HG02588 (cell line): ENCODE data around the gene ABHD5.

Source experiments
- ATAC-seq: cut with Tn5 transposase; IDR thresholded peaks from one replicate; pipeline ENCODE4 v1.9.1; 2021; ENCODE audit warnings: mild to moderate bottlenecking, moderate library complexity; ENCODE audit not compliant: unreplicated experiment

Gene ABHD5

DNA sequence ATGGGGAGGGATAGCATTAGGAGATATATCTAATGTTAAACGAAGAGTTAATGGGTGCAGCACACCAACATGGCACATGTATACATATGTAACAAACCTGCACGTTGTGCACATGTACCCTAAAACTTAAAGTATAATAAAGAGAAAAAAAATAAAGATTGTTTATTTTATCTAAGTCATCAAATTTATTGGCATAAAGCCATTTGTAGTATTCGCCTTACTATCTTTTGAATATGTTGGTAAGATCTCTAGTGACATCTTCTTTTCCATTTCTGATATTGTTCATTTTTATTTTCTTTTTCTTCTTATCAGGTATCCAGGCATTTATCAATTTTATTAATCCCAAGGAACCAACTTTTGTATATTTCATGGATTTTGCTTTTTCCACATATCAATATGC lies 5.8 kb upstream of the ABHD5 start:
- no peak for ATAC-seq

DNA sequence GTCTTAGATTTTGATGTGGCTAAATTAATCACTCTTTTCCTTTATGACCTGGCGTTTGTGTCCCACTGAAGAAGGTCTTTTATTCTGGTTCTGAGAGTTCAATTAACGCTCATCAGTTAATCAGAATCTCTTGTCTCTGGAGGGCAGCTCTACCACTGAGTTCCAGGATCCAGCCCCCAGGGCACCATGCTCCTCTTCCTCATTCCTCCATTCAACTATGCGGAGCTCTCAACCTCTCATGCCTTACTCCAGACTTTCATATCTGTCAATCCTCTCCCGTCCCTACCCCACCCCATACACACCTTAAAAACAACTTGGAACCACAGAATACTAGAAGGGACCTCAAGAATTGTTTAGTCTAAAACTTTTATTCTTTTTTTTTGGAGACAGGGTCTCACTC lies 4.8 kb upstream of the ABHD5 start:
- ATAC-seq, result no peak

DNA sequence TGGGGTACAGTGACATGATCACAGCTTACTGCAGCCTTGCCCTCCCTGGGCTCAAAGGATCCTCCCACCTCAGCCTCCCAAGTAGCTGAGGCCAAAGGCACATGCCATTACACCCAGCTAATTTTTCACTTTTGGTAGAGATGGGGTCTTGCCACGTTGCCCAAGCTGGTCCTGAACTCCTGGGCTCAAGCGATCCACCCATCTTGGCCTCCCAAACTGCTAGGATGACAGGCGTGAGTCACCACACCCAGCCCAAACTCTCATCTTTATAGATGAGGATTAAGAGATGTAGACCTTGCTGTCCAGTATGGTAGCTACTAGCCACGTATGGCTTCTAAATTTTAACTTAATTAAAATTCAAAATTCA lies 4.4 kb upstream of the ABHD5 start:
- no peak for ATAC-seq

DNA sequence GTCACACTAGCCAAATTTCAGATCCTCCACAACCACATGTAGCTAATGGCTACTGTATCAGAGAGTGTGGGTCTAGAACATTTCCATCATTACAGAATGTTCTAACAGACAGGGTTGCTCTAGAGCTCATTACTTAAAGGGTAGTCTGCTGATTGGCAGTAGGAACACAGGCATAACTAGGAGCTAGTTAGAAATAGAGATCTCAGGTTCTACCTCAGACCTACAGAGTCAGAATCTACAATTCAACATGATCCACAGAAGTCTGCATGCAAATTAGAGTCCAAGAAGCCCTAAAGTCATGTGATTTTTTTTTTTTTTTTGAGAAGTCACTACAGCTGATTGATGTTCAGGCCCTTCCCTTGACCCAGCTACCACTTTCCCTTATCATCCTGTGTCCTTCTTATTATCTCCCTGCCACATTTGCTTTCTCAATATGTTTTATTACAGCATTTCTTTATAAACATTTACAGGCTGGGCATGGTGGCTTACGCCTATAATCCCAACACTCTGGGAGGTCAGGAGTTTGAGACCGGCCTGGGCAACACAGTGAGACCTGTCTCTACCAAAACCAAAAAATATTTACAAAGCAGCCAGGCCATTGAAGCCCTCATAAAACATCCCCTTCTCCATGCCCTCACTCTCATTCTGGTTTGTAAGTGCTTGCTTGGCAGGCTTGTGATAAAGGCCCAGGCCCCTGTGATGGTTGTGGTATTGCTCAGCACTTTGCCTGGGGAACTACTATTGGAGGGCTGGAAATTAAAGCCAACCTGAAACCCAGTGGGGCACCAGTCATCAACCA lies 3.8 kb upstream of the ABHD5 start:
- ATAC-seq, result no peak

DNA sequence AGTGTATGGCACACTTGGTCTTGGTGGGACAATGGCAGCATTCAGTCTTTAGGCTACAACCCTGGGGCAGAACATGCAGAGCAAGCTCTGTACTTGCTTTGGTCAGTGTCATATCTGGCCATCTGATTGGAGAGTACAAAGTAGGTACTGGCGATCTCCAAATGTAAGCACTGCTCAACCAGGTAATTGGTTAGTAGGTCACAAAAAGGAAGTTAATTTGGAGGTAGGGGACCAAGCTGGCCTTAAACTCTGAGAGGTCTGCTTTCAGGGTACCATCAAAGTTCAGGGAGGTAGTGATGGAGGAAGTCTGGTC lies 3.3 kb upstream of the ABHD5 start:
- no peak for ATAC-seq

DNA sequence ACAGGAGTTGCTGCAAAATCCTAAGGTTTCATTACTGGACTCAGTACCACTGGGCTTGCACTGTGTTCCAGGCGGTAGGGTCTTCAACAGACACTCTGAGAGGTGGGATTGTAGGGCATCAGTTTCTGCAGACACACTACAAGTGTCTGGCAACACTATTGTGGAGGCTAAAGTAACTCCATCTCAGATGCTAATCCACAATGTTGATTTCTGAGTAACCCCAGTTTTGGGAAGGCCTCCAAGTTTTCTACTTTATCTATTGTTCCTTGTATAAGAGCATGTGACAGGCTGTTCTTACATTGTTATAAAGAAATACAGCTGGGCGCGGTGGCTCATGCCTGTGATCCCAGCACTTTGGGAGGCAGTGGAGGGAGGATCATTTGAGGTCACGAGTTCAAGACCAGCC lies 2.5 kb upstream of the ABHD5 start:
- ATAC-seq, result no peak

DNA sequence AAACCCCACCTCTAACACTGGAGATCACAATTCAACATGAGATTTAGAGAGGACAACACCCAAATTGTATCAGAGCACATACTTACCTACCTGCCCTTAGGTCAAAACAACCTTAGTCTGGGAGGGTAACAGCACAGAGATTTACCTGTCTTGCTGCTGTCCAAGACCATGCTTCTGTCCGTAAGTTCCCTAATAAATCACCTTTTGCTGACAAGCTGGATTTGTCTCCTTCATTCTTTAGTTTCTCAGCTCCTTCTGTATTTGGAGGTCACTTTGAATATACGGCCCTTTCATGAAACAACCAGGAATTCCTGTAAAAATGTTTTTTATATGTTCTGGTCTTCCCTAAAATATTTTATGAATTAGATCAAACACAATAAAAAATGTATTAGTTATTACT lies 1.6 kb upstream of the ABHD5 start:
- ATAC-seq, result no peak

DNA sequence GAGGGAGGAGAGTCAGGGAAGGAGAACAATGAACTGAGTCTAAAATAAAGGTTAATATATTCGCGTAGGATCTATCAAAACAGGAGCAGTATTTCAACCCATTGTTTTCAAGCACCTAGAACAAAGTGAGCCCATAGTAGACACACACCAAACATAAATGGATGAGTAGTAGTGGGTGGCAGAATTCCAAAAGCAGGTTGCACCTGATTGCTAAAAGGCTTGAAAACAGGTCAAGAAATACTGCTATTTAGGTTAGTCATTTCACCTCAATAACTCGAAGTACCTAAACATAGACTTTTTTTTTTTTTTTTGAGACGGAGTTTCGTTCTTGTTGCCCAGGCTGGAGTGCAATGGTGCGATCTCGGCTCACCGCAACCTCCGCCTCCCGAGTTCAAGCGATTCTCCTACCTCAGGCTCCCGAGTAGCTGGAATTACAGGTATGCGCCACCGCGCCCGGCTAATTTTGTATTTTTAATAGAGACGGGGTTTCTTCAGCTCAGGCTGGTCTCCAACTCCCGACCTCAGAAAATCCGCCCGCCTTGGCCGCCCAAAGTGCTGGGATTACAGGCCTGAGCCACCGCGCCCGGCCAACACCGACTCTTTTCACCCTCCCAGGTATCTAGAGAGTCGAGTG lies 855 bp upstream of the ABHD5 start:
- ATAC-seq, result no peak

DNA sequence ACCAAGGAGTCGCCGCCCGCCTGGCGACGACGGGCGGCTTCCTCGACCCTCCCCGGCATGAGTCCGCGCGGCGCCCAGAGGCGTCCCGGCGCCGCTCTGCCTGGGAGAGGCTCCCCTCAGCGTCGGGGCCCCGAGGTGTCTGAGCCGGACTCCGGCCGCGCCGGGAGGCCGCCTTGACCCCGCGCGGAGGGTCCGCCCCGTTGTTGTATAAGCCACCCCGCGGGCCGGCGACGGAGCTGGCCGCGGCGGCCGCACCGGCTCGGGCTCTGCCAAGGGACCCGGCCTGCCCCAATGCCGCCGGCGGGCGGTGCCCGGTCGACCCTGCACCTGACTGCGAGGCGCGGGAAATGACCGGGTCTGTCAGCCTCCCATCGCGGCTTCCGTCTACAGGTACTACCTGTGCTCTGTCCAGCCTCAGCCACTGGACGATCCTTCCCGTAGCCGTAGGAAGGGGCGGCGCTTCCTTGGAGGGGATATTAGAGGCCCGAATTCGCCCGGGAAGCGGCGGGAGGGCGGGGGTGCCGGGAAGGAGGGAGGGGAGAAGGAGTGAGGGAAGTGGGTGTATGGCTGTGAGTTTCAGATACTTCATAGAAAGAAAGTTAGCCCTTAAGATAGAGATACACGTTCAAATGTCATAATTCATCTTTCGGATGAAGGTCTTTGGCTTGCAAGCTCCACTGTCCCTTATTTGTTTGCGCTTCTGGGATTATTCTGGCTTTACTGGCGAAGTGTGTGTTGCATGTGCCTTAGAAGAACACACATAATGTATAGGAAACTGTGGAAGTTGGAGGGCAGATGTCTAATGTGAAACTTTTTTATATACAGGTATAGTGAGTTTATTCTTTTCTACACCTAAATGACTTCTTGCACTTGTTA lies 620 bp downstream of the ABHD5 start:
- ATAC-seq, result peak; percentile 34

DNA sequence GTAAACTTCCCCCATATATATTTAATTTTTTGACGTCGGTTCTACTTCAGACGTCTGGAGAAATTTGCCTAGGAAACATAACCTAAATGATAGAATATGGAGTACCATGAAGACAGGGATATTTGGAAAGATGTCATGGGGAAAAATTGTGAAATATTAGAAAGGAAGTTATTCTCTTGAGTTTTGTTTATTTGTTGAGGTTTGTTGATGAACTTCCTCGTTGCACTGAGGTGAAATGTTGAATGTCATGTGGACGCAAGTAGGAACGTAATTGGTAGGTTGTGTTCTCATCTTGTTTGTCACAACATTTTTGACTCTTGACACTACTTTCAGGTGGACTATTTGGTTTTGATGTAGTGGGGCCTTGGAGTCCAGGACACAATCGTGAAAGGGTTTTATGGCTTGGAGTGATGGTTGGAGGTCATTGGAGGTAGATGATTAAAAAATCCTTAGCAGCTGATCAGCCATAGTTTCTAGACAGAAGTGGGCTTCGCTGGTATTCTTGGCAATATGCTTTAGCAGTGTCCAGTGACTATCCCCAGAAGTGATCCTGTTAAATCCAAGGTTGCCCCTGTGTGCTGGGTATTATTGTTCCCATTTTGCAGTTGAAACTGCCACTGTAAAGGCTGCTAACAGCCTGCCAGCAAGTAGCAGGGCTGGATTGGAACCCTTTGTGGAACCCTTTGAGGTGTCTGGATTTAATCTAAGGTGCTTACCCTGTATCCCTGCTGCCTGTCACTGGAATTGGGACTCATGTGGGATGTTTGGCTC lies 1.5 kb downstream of the ABHD5 start:
- no peak for ATAC-seq

DNA sequence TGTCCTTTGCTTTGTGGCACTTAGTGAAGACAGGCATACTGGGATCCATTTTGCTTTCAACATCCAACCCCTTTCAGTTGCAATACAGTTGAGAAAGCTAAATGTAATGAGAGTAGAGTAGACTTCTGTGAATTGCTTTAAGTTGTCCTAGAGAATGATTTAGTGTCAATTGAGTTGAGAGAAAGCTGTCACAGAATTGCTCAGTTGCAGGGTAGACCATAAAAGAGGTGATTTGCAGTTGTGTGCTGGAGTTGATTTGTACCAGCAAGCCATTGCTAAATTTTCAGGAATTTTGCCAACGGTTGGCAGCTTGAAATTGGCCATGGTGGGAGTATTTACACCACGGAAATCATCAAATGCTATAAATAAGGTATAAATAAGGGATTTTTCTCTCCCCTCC lies 2.2 kb downstream of the ABHD5 start:
- no peak for ATAC-seq

DNA sequence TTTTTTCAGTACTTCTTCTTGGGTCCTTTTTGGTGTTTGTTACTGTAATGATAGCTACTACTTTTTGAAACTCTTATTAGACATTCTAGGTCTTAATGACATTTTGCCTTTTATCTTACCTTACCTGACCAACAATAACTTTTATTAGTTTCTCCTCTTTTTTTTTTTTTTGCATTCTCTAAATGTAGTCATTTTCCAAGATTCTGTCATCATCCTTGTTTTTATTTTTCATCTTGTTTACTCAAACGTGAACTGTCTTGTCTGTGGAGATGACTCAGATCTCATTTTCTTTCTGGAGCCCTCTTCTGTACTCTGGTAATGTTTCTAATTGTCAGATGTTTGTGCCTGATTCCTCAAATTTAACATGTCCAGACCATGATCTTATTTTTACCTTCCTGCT lies 2.9 kb downstream of the ABHD5 start:
- no peak for ATAC-seq

DNA sequence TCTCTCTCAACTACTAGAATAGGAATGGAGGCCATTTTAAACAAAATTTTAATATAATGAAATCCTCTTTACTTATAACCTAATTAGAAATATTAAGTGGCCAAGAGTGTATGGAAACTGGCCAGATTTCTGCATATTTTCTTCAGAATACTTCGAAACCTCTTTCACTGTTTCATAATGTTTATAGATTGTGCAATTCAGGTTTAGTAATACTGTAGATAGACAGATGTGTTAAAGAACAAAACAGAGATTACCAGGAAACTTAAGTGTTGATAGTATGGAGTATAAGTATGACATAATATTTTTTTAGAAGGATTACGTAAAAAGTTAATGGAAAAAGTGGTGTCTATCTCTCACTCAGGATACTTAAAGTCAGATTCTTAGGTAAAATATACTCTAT lies 4.7 kb downstream of the ABHD5 start:
- ATAC-seq, result no peak

DNA sequence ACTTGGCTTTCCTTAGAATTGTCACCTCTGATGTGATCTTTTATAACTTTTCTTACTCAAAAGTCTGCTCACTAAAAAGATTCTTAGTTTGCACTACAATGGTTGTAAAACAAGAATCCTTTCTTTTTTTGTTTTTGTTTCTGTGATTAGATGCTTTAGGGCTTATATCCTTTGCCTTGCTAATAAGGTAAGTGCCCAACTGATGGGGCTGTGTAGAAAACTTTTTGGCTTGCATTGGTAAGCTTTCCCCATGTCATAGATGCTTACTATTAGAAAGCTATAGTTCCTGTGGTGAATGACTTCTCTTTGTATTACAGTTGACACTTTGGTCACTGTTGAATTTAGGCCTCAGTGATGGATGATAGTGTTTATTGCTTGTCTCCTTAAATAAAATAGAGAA lies 5.1 kb downstream of the ABHD5 start:
- ATAC-seq, result no peak

DNA sequence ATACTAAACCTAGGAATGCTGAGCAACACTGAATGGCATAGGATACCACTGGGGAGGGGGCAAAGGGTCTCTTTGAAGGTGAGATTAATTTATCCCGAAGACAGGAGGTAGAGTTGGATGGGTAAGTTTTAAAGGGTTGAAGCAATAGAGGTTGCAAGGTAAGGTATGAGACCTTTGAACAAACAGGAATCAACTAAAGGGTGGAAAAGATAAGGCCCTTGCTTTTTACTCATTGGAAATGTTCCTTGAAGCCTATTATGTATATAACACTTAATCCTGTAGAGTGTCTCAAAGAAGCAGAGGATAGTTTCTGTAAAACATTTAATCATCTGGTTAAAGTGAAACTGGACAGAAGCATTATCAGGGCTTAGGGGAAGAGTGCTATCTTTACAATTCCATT lies 5.7 kb downstream of the ABHD5 start:
- no peak for ATAC-seq

DNA sequence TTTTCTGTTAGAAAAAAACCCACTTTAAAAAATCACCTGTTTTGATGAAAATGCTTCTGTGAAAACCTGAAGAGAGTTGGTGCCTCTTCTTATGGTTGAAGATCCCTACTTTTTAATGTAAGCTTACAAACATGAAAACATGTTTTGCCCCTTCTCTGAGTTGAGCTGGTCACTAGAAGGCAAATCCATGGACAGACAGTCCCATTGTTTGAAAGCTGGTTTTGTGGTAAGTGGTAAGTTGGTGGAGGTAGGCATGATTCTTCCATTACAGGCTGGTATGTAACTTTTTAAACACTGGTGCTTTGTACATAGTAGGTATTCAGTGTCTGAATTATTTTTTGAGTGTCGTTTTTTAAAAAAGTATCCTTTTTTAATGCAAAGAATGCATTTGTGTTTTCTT lies 6.1 kb downstream of the ABHD5 start:
- no peak for ATAC-seq

DNA sequence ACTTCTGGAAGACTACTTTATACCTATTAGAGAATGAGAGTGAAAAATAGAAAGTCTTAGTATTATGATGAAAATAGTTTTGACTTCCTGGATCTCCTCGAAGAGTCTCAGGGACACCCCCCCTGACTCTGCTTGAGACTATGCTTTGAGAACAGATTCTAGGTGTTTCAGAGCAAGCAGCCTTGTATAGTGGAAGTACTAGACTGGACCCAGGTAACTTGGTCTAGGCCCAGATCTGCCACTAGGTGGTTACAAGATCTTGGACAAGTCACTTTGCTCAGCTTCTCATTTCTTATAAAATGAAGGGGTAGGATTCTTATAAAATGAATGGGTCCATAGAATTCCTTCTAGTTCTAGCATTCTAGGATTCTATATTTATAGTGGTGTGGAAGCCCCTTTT lies 9.1 kb downstream of the ABHD5 start:
- ATAC-seq, result peak; percentile 82

DNA sequence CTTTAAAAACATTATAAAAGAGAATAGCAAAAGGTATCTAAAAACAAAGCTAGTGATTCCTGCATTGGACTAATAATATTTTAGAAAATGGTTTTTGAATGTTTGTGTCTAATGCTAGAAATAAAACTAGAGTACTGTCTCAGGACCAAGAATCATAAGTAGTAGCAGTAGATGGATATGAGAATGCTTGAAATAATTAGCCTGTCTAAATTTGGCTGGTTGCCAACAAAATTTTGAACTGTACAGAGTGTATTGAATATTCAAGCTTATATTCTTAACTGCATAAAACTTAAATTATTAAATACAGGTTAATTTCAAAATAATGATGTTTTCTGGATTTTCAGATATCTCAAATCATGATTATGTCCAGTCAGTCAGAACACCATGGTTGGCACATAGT lies 14.0 kb downstream of the ABHD5 start:
- ATAC-seq, result no peak

DNA sequence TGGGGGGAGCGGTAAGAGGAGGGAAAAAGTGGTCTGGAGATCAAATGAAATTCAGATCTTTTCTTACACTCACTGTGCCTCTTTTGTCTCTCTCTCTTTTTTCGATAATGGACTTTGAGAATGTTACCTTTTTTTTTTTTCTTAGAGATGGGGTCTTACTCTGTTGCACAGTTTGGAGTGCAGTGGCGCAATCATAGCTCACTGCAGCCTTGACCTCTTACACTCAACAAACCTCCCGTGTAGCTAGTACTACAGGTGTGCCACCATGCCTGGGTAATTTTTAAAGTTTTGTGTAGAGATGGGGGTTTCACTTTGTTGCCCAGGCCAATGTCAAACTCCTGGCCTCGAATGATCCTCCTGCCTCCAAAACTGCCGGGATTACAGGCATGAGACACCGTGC lies 15.6 kb downstream of the ABHD5 start:
- ATAC-seq, result no peak

DNA sequence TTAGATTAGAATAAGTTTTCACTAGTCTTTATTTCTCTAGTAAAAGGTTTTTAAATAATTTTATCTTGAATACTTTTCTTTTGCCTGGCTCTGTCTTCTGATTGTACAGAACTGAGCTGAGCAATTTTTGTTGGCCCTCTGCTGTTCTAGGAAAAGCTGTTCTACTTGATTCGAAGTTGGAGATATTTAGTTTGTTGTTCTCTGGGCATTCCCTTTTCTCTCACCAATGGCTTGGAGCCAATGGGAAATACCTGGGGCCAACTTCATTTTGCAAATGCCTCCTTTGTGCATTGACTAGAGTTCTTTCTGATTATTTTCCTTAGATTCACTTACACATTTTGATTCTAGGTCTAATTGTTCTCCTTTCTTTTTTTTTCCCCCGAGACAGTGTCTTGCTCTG lies 16.5 kb downstream of the ABHD5 start:
- ATAC-seq, result no peak

DNA sequence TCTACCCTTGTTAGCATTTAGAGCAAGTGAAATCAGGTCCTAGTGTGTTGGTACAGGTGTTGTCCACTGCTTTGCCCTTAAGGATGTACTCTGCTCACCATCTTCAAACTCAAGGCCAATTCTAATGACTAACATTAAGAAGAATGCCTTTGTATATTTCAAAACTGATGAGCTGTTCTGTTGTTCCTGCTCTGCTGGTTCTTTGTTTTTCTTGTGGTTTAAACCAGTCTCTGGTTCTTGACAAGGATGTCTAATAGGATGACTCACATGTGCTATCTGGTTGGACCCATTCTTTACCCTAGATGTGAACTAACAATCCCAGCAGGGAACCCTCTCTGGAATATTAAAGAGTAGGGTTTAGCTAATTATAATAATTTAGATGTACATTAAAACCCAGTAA lies 17.3 kb downstream of the ABHD5 start:
- no peak for ATAC-seq
